ENCODE measurements around the gene TCEA2. TPM values are rescaled to one million over a fixed set of nuclear protein-coding genes. Genes with fewer than 3 reads are reported as not detected.

Gene TCEA2
- total and polyA plus RNA-seq, 2 of the 13 experiments (the other 11 are each of a cell fraction or from before 2014, with no cell fraction given), result 28.1 to 33.7 TPM

- TF ChIP-seq PAXIP1 (CRISPR knock-in tag; conservative IDR thresholded peaks at IDR 0.05) (peak; percentile 31), CCAR2 (optimal IDR thresholded peaks at IDR 0.05; ENCODE audit: low read depth, low read length) (no peak), CHD2 (IDR thresholded peaks at IDR 0.05; ENCODE audit: low read depth, low read length) (peak; percentile 69; the same call in 1 of the 2 replicates), ZNF432 (CRISPR knock-in tag; IDR thresholded peaks at IDR 0.05; ENCODE audit: borderline replicate concordance) (no peak), NR2C2 (CRISPR knock-in tag; IDR thresholded peaks at IDR 0.05; ENCODE audit: borderline replicate concordance) (peak; percentile 62; the same call in 1 of the 2 replicates), HMG20A (CRISPR knock-in tag; IDR thresholded peaks at IDR 0.05; ENCODE audit: borderline replicate concordance) (no peak), ZNF274 (CRISPR knock-in tag; IDR thresholded peaks at IDR 0.05) (0 out of 2 replicates have a peak, but pooled peaks have one; percentile 3), KLF11 (CRISPR knock-in tag; IDR thresholded peaks at IDR 0.05) (no peak), NFE2 (CRISPR knock-in tag; IDR thresholded peaks at IDR 0.05) (no peak), TFDP1 (CRISPR knock-in tag; IDR thresholded peaks at IDR 0.05; ENCODE audit: borderline replicate concordance) (no peak), ZNF788 (CRISPR knock-in tag; IDR thresholded peaks at IDR 0.05; ENCODE audit: borderline replicate concordance) (peak; percentile 69; the same call in 1 of the 2 replicates), KDM3A (CRISPR knock-in tag; IDR thresholded peaks at IDR 0.05; ENCODE audit: low read depth) (peak; percentile 99), ZNF143 (CRISPR knock-in tag; IDR thresholded peaks at IDR 0.05) (peak; percentile 70), ZNF768 (CRISPR knock-in tag; IDR thresholded peaks at IDR 0.05) (0 out of 2 replicates have a peak, but pooled peaks have one; percentile 43), ZNF407 (CRISPR knock-in tag; IDR thresholded peaks at IDR 0.05; ENCODE audit: not compliant biosample characterization) (no peak), CEBPB (IDR thresholded peaks at IDR 0.05; ENCODE audit: borderline replicate concordance, low read depth, low read length) (no peak)
These were observed 5.1 kb upstream of the TCEA2 start (continued) for GRCh38 chr20:64057628-64058498.
